Smooth muscle cell (in vitro differentiated cells): ENCODE results near the gene NMRK2. TPM values are rescaled to one million over a fixed set of nuclear protein-coding genes. Genes with fewer than 3 reads are reported as not detected.

Source experiments
- DNase-seq: peaks from one replicate; lab custom pipeline; 2025; ENCODE audit not compliant: unreplicated experiment; lab: John Stamatoyannopoulos, UW
- H2AFZ ChIP-seq: fragments of 200-600 bp; sonication (generic); 2 replicates; pipeline ENCODE4 v1.6.0; 2016; ENCODE audit warnings: antibody characterized with exemption, low read depth, mild to moderate bottlenecking
- H3F3A ChIP-seq: fragments of 200-600 bp; sonication (generic); 2 replicates; pipeline ENCODE4 v1.6.0; 2017; ENCODE audit warnings: antibody characterized with exemption, low read depth
- H3K27ac ChIP-seq: fragments of 200-600 bp; sonication (generic); 2 replicates; pipeline ENCODE4 v1.5.1; 2016; ENCODE audit warnings: low read depth, mild to moderate bottlenecking
- H3K27me3 ChIP-seq: fragments of 200-600 bp; sonication (generic); 2 replicates; pipeline ENCODE4 v1.6.1; 2016; ENCODE audit warnings: low read depth, mild to moderate bottlenecking
- H3K36me3 ChIP-seq: fragments of 200-600 bp; sonication (generic); 2 replicates; pipeline ENCODE4 v1.5.1; 2016; ENCODE audit warnings: low read depth
- H3K4me1 ChIP-seq: fragments of 200-600 bp; sonication (generic); 2 replicates; pipeline ENCODE4 v1.5.1; 2016; ENCODE audit warnings: low read depth
- H3K4me2 ChIP-seq: fragments of 200-600 bp; sonication (generic); 2 replicates; pipeline ENCODE4 v1.6.0; 2016; ENCODE audit warnings: mild to moderate bottlenecking
- H3K4me3 ChIP-seq: fragments of 200-600 bp; sonication (generic); 2 replicates; pipeline ENCODE4 v1.5.1; 2016; ENCODE audit warnings: mild to moderate bottlenecking
- H3K79me2 ChIP-seq: fragments of 200-600 bp; sonication (generic); 2 replicates; pipeline ENCODE4 v1.6.0; 2016; ENCODE audit warnings: low read depth, mild to moderate bottlenecking
- H3K9ac ChIP-seq: fragments of 200-600 bp; sonication (generic); 2 replicates; pipeline ENCODE4 v1.6.0; 2016; ENCODE audit warnings: low read depth
- H3K9me3 ChIP-seq: fragments of 200-600 bp; sonication (generic); replicated peaks from 2 replicates; pipeline ENCODE4 v1.5.1; 2016; ENCODE audit warnings: low read depth
- H4K20me1 ChIP-seq: fragments of 200-600 bp; sonication (generic); 2 replicates; pipeline ENCODE4 v1.6.0; 2016; ENCODE audit warnings: low read depth
- CTCF ChIP-seq: fragments of 200-600 bp; sonication (generic); IDR thresholded peaks from 2 replicates; pipeline ENCODE4 v1.5.1; 2017; ENCODE audit warnings: borderline replicate concordance, mild to moderate bottlenecking, antibody characterized with exemption; ENCODE audit not compliant: insufficient read depth, poor library complexity, severe bottlenecking
- WGBS: methylation state at CpG from one replicate; pipeline ENCODE4 v1.1.7; 2016; ENCODE audit warnings: low lambda C conversion rate; 5-methylcytosine and 5-hydroxymethylcytosine counted together
- polyA plus RNA-seq: library from polyadenylated mRNA; unstranded; fragments of >200 nt; fragmentation: Nextera tagmentation; extraction: Ambion mirVana; gene quantifications from 2 replicates; pipeline ENCODE4 v1.2.1, GENCODE V29; 2016
- total RNA-seq: library from RNA; depleted of rRNA; stranded (reverse); fragments of >200 nt; gene quantifications from 2 replicates; pipeline ENCODE4 v1.2.3, GENCODE V29; 2014

NMRK2 gene
- total and polyA plus RNA-seq, 2 experiments from 2014 or later, result not detected

GRCh38 chr19:3955688-3956087, 22.8 kb downstream of the NMRK2 start:
- no peak for DNase-seq
- H3K36me3 ChIP-seq, result no peaks in the 10 kb centered on the region
- WGBS, result 98% methylated on average over 10 of the region's 10 CpGs
- no peak overlapping the region for H3K4me2 ChIP-seq
- peaks cover 96% of the 10 kb centered on the region for H4K20me1 ChIP-seq
- no peak overlapping the region for H2AFZ ChIP-seq
- H3K4me3 ChIP-seq, result no peak overlapping the region
- no peak overlapping the region for H3K27ac ChIP-seq
- H3K9ac ChIP-seq, result no peak overlapping the region
- no peaks in the 10 kb centered on the region for H3K4me1 ChIP-seq
- no peak for TF ChIP-seq CTCF
- H3F3A ChIP-seq, result peaks cover 6% of the 10 kb centered on the region
- no peaks in the 10 kb centered on the region for H3K9me3 ChIP-seq
- H3K79me2 ChIP-seq, result peaks cover 10% of the 10 kb centered on the region
- no peaks in the 10 kb centered on the region for H3K27me3 ChIP-seq

GRCh38 chr19:3958836-3959765, 26.2 kb downstream of the NMRK2 start:
- Histone ChIP-seq H3K4me1 (no peaks in the 10 kb centered on the region), H3K9ac (no peak overlapping the region), H3K4me3 (no peak overlapping the region), H3K27ac (no peak overlapping the region), H3F3A (peaks cover 6% of the 10 kb centered on the region), H3K4me2 (no peak overlapping the region), H3K9me3 (no peaks in the 10 kb centered on the region), H3K79me2 (peaks cover 38% of the 10 kb centered on the region), H4K20me1 (peaks cover 100% of the 10 kb centered on the region), H3K36me3 (peaks cover 5% of the 10 kb centered on the region), H2AFZ (no peak overlapping the region), H3K27me3 (no peaks in the 10 kb centered on the region)
- 98% methylated on average over 84 of the region's 86 CpGs for WGBS
- no peak for TF ChIP-seq CTCF
- DNase-seq, result no peak

DNA sequence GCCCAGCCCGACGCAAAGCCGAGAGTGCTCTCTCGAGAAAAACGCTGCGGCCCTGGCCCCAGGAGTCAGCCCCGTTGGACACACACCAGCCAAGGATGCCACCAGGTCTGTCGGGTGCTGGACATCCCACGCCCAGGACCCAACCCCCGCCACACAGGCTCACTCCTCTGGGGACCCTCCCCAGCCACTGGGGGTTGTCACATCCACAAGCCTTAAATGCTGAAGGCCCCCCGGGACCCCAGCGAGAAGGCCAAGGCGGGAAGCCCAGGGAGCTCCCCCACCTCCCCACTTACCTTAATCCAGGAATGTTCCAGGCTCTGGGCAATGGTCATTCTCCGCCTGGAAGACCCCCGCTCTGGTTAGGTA, 26.9 kb downstream of the NMRK2 start:
- H2AFZ ChIP-seq, result no peak overlapping the region

More for the DNA sequence above, 26.9 kb downstream of the NMRK2 start:
- H4K20me1 ChIP-seq, result peaks cover 99% of the 10 kb centered on the region
- H3K9me3 ChIP-seq, result no peaks in the 10 kb centered on the region
- 99% methylated on average over 12 of the region's 15 CpGs for WGBS
- H3F3A ChIP-seq, result peaks cover 6% of the 10 kb centered on the region
- no peak for DNase-seq
- peaks cover 5% of the 10 kb centered on the region for H3K36me3 ChIP-seq
- H3K4me3 ChIP-seq, result no peak overlapping the region
- no peaks in the 10 kb centered on the region for H3K27me3 ChIP-seq
- H3K9ac ChIP-seq, result no peak overlapping the region
- no peak overlapping the region for H3K4me2 ChIP-seq
- no peak for TF ChIP-seq CTCF
- no peak overlapping the region for H3K27ac ChIP-seq
- H3K79me2 ChIP-seq, result peaks cover 43% of the 10 kb centered on the region
- no peaks in the 10 kb centered on the region for H3K4me1 ChIP-seq
